Endothelial cell (in vitro differentiated cells): ENCODE data around the gene DENND1A. TPM values are rescaled to one million over a fixed set of nuclear protein-coding genes. Genes with fewer than 3 reads are reported as not detected.

Source experiments
- DNase-seq: peaks from one replicate; pipeline ENCODE4 v3.0.0; 2021; ENCODE audit warnings: low spot score
- H3K27ac Mint-ChIP-seq: one replicate; pipeline ENCODE4 v1.8.0; 2021; ENCODE audit warnings: mixed read lengths, inconsistent platforms; ENCODE audit not compliant: unreplicated experiment
- H3K27me3 Mint-ChIP-seq: one replicate; pipeline ENCODE4 v1.8.0; 2021; ENCODE audit warnings: mild to moderate bottlenecking, moderate library complexity, mixed read lengths, inconsistent platforms; ENCODE audit not compliant: unreplicated experiment
- H3K36me3 Mint-ChIP-seq: one replicate; pipeline ENCODE4 v1.8.0; 2021; ENCODE audit warnings: mild to moderate bottlenecking, low read depth, mixed read lengths, inconsistent platforms; ENCODE audit not compliant: unreplicated experiment
- H3K4me1 Mint-ChIP-seq: one replicate; pipeline ENCODE4 v1.8.0; 2021; ENCODE audit warnings: mild to moderate bottlenecking, mixed read lengths, inconsistent platforms; ENCODE audit not compliant: unreplicated experiment
- H3K4me3 Mint-ChIP-seq: one replicate; pipeline ENCODE4 v1.8.0; 2021; ENCODE audit warnings: mild to moderate bottlenecking, mixed read lengths, inconsistent platforms; ENCODE audit not compliant: unreplicated experiment
- H3K9me3 Mint-ChIP-seq: one replicate; pipeline ENCODE4 v1.8.0; 2021; ENCODE audit warnings: mixed read lengths, inconsistent platforms; ENCODE audit not compliant: unreplicated experiment
- total RNA-seq: library from RNA; stranded (reverse); fragmentation: NEBNext Ultra II Directional; extraction: Animal tissue kit (Norgen Biotek cat#: 25700); gene quantifications from one replicate; pipeline ENCODE4 v1.2.1, GENCODE V29; 2021; ENCODE audit not compliant: unreplicated experiment
- TF ChIP-seq, protein P1 (sequence below): fragments of 200-600 bp; sonication (generic); IDR thresholded peaks from one replicate; pipeline ENCODE4 v1.5.0; 2021; ENCODE audit warnings: antibody characterized with exemption; ENCODE audit not compliant: unreplicated experiment

DENND1A gene
- total RNA-seq, 1 donor from 2014 or later = 14.1 TPM

DNA sequence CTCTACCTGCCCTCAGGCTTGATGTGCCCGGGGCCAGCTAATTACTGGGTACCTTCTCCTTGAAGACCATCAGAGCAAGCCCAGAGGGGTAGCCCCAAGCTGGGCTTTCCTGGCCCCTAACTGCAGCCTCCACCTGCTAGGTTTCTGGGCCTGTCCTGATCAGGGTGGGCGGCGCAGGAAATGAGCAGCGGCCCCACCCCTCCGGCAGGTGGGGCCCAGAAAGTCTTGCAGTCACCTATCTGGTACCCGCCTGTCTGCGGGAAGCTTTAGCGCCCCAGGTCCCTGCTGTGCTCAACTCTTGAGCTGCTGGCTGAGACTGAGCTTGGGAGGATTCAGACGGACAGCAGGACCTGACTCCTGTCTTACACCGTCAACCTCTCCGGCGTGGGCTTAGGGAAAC is 44.5 kb upstream of the DENND1A start:
- no peaks in the 10 kb centered on the region for H3K27me3 Mint-ChIP-seq
- H3K27ac Mint-ChIP-seq = no peak overlapping the region
- no peaks in the 10 kb centered on the region for H3K9me3 Mint-ChIP-seq
- TF ChIP-seq, protein P1, sequence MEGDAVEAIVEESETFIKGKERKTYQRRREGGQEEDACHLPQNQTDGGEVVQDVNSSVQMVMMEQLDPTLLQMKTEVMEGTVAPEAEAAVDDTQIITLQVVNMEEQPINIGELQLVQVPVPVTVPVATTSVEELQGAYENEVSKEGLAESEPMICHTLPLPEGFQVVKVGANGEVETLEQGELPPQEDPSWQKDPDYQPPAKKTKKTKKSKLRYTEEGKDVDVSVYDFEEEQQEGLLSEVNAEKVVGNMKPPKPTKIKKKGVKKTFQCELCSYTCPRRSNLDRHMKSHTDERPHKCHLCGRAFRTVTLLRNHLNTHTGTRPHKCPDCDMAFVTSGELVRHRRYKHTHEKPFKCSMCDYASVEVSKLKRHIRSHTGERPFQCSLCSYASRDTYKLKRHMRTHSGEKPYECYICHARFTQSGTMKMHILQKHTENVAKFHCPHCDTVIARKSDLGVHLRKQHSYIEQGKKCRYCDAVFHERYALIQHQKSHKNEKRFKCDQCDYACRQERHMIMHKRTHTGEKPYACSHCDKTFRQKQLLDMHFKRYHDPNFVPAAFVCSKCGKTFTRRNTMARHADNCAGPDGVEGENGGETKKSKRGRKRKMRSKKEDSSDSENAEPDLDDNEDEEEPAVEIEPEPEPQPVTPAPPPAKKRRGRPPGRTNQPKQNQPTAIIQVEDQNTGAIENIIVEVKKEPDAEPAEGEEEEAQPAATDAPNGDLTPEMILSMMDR = no peak
- no peaks in the 10 kb centered on the region for H3K4me1 Mint-ChIP-seq
- no peaks in the 10 kb centered on the region for H3K36me3 Mint-ChIP-seq
- H3K4me3 Mint-ChIP-seq = no peak overlapping the region
- DNase-seq = no peak

DNA sequence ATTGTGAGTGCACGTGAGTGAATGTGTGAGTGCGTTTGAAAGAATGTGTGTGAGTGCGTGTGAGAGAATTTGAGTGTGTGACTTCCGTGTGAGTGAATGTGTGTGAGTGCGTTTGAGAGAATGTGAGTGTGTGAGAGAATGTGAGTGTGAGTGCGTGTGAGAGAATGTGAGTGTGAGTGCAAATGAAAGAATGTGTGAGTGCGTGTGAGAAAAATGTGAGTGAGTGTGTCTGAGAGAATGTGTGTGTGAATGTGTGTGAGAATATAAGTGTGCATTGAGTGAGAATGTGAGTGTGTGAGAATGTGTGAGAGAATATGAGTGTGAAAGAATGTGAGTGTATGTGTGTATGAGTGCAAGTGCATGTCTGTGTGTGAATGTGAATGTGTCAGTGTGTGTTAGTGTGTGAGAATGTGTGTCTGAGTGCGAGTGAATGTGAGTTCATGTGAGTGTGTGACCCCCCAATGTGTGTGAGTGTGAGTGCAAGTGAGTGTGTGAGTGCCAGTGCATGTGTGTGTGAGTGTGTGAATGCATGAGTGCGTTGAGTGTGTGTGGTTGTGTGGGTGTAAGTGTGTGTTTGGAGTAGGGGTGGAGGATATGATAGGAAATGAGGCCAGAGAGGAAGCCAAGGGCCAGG is 43.8 kb upstream of the DENND1A start:
- H3K9me3 Mint-ChIP-seq = no peaks in the 10 kb centered on the region
- no peaks in the 10 kb centered on the region for H3K27me3 Mint-ChIP-seq
- no peak overlapping the region for H3K4me3 Mint-ChIP-seq

DNA sequence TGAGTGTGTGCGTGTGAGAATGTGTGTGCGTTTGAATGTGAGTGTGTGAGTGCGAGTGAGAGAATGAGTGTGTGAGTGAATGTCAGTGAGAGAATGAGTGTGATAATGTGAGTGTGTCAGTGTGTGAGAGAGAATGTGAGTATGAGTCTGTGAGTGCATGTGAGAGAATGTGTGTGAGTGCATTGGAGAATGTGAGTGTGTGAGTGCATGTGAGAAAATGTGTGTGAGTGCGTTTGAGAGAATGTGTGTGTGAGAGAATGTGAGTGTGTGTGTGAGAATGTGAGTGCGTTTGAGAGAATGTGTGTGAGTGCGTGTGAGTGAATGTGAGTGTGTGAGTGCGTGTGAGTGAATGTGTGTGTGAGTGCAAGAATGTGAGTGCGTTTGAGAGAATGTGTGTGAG is 42.7 kb upstream of the DENND1A start:
- H3K9me3 Mint-ChIP-seq = no peaks in the 10 kb centered on the region
- H3K4me1 Mint-ChIP-seq = no peaks in the 10 kb centered on the region
- no peaks in the 10 kb centered on the region for H3K36me3 Mint-ChIP-seq
- DNase-seq = no peak
- H3K27me3 Mint-ChIP-seq = no peaks in the 10 kb centered on the region
- TF ChIP-seq, protein P1 = no peak
- no peak overlapping the region for H3K27ac Mint-ChIP-seq
- no peak overlapping the region for H3K4me3 Mint-ChIP-seq

More for the DNA sequence above, 43.8 kb upstream of the DENND1A start:
- TF ChIP-seq, protein P1 = no peak
- Mint-ChIP-seq H3K36me3 (no peaks in the 10 kb centered on the region), H3K27ac (no peak overlapping the region), H3K4me1 (no peaks in the 10 kb centered on the region)
- no peak for DNase-seq

DNA sequence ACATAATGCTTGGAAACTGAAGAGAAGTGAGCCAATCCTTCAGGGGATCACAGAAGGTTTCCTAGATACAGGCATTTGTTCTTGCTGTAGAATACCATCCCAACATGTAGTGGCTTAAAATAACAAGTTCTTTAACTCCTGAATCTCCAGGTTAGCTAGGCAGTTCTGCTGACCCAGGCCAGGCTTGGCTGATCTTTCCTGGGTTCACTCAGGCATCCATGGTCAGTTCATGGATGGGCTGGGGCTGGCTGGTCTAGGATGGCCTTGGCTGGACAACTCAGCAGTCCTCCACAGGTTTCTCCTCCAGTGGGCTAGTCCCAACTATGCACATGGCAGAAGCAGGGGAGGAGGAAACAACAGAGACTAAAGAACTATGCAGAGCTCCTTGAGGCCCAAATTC is 37.4 kb upstream of the DENND1A start:
- Mint-ChIP-seq H3K4me1 (no peaks in the 10 kb centered on the region), H3K27me3 (no peaks in the 10 kb centered on the region), H3K36me3 (no peaks in the 10 kb centered on the region), H3K27ac (no peak overlapping the region), H3K9me3 (no peaks in the 10 kb centered on the region), H3K4me3 (no peak overlapping the region)
- DNase-seq = no peak
- TF ChIP-seq, protein P1 = no peak

DNA sequence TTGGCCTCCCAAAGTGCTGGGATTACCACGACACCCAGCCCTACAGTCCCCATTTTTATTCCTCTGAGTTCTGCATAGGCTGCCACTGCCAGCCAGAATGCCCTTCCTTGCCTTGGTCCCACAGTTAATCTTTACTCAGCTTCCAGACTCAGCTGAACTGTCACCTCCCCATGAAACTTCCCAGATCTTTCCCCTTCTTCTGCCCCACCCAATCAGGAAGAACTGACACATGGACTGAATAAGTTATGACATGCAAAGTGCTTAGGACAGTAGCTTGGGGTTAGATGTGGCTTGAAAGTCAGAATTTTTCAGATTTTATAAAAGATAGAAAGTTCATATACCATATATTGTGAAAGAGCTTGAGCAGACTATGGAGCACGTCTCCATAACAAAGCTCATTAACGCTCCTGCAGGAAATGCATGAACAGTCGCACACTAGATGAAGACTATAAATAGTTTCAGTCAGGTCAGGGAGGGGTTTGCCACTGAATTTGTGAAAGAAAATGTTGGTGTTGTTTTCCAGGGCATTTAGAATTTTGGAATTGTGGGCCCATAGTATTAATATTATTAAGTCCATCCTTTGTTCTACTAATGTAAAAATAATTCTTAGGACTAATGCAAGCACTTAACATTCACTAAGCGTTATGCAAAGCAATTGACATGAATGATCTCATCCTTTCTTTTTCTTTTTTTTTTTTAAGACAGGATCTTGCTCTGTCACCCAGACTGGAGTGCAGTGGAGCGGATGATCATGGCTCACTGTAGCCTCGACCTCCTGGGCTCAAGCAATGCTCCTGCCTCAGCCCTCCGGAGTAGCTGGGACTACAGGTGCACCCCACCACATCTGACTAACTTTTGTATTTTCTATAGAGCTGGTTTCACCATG is 36.1 kb upstream of the DENND1A start:
- H3K4me3 Mint-ChIP-seq = no peak overlapping the region
- H3K27ac Mint-ChIP-seq = no peak overlapping the region
- no peaks in the 10 kb centered on the region for H3K4me1 Mint-ChIP-seq
- H3K36me3 Mint-ChIP-seq = no peaks in the 10 kb centered on the region
- no peak for DNase-seq
- H3K27me3 Mint-ChIP-seq = no peaks in the 10 kb centered on the region
- TF ChIP-seq, protein P1 = no peak
- no peaks in the 10 kb centered on the region for H3K9me3 Mint-ChIP-seq
